NOMO-1 treated with dmso at 0.1 percent for 144 hours (cell line): ENCODE measurements around the gene CHN1.

Experiments used
- DNase-seq: peaks from one replicate; lab custom pipeline; 2025; ENCODE audit not compliant: unreplicated experiment; lab: John Stamatoyannopoulos, UW

CHN1 gene

GRCh38 chr2:174929786-174930185 is 75.4 kb downstream of the CHN1 start:
- no peak for DNase-seq

- no peak for DNase-seq
Measured at GRCh38 chr2:174925046-174925784, 80.0 kb downstream of the CHN1 start.

GRCh38 chr2:174924061-174924693 is 81.0 kb downstream of the CHN1 start:
- no peak for DNase-seq

- DNase-seq, result no peak
Measured at GRCh38 chr2:174919947-174920595, 85.1 kb downstream of the CHN1 start.

- no peak for DNase-seq
Measured at GRCh38 chr2:174918886-174919526, 86.2 kb downstream of the CHN1 start.

GRCh38 chr2:174916270-174916930 is 88.8 kb downstream of the CHN1 start:
- DNase-seq, result no peak

GRCh38 chr2:174914853-174915760 is 90.1 kb downstream of the CHN1 start:
- DNase-seq, result no peak

GRCh38 chr2:174908284-174908683 is 96.9 kb downstream of the CHN1 start:
- DNase-seq, result no peak

GRCh38 chr2:174903264-174903556 is 102.0 kb downstream of the CHN1 start:
- DNase-seq, result no peak

GRCh38 chr2:174902506-174903263 is 102.5 kb downstream of the CHN1 start:
- no peak for DNase-seq

GRCh38 chr2:174901075-174901474 is 104.1 kb downstream of the CHN1 start:
- DNase-seq, result no peak

GRCh38 chr2:174897286-174897685 is 107.9 kb downstream of the CHN1 start:
- DNase-seq, result no peak

- DNase-seq, result no peak
Measured at GRCh38 chr2:174893018-174893417, 112.2 kb downstream of the CHN1 start.

GRCh38 chr2:174892546-174892945 is 112.6 kb downstream of the CHN1 start:
- no peak for DNase-seq

- no peak for DNase-seq
Measured at GRCh38 chr2:174888646-174889271, 116.4 kb downstream of the CHN1 start.

- DNase-seq, result no peak
Measured at GRCh38 chr2:174888146-174888545, 117.0 kb downstream of the CHN1 start.

GRCh38 chr2:174882416-174882815 is 122.8 kb downstream of the CHN1 start:
- DNase-seq, result no peak

- DNase-seq, result no peak
Measured at GRCh38 chr2:174881678-174882077, 123.5 kb downstream of the CHN1 start.

- DNase-seq, result no peak
Measured at GRCh38 chr2:174878537-174879147, 126.5 kb downstream of the CHN1 start.
